ENCODE measurements around the gene SHC3.

The SHC3 gene

GRCh38 chr9:89089176-89089575, 89.4 kb downstream of the SHC3 start:
- TF ChIP-seq CTCF (IDR thresholded peaks at IDR 0.05; ENCODE audit: borderline replicate concordance, extremely low read depth, low read length, poor library complexity, severe bottlenecking) (no peak), EZH2 (IDR thresholded peaks at IDR 0.05; ENCODE audit: borderline replicate concordance, low read depth, low read length, severe bottlenecking) (no peak)
- Histone ChIP-seq H3K4me1 (ENCODE audit: insufficient read depth, low read length) (no peaks in the 10 kb centered on the region), H3K4me3 (ENCODE audit: low read depth in 1 of 2, low read length in 2 of 2) (no peak overlapping the region), H3K36me3 (ENCODE audit: insufficient read depth, low read length) (no peaks in the 10 kb centered on the region), H3K9me3 (ENCODE audit: insufficient read depth, low read length, severe bottlenecking) (no peaks in the 10 kb centered on the region), H4K20me1 (ENCODE audit: insufficient read depth, low read length) (no peaks in the 10 kb centered on the region), H3K4me2 (ENCODE audit: insufficient read depth, low read length) (no peak overlapping the region), H3K9ac (ENCODE audit: low read depth, low read length) (no peak overlapping the region), H3K27me3 (ENCODE audit: insufficient read depth, low read length, poor library complexity) (no peaks in the 10 kb centered on the region), H3K79me2 (ENCODE audit: insufficient read depth, low read length) (no peaks in the 10 kb centered on the region), H2AFZ (ENCODE audit: low read depth, low read length) (no peak overlapping the region), H3K27ac (ENCODE audit: low read length) (no peak overlapping the region)
- DNase-seq, result no peak
- ATAC-seq (ENCODE audit: insufficient read depth, low read depth), result no peak

- TF ChIP-seq CTCF (IDR thresholded peaks at IDR 0.05; ENCODE audit: borderline replicate concordance, extremely low read depth, low read length, poor library complexity, severe bottlenecking), result no peak
- TF ChIP-seq EZH2 (IDR thresholded peaks at IDR 0.05; ENCODE audit: borderline replicate concordance, low read depth, low read length, severe bottlenecking), result no peak
Observed at GRCh38 chr9:89083626-89084025, 95.0 kb downstream of the SHC3 start.

GRCh38 chr9:89080193-89080592, 98.4 kb downstream of the SHC3 start:
- no peak overlapping the region for H3K27ac ChIP-seq (ENCODE audit: low read length)
- DNase-seq, result no peak
- no peak for ATAC-seq (ENCODE audit: insufficient read depth, low read depth)
- H2AFZ ChIP-seq (ENCODE audit: low read depth, low read length), result no peak overlapping the region
- no peaks in the 10 kb centered on the region for H3K9me3 ChIP-seq (ENCODE audit: insufficient read depth, low read length, severe bottlenecking)
- H3K9ac ChIP-seq (ENCODE audit: low read depth, low read length), result no peak overlapping the region
- H3K4me3 ChIP-seq (ENCODE audit: low read depth in 1 of 2, low read length in 2 of 2), result no peak overlapping the region
- H3K79me2 ChIP-seq (ENCODE audit: insufficient read depth, low read length), result no peaks in the 10 kb centered on the region
- TF ChIP-seq CTCF (IDR thresholded peaks at IDR 0.05; ENCODE audit: borderline replicate concordance, extremely low read depth, low read length, poor library complexity, severe bottlenecking) (no peak), EZH2 (IDR thresholded peaks at IDR 0.05; ENCODE audit: borderline replicate concordance, low read depth, low read length, severe bottlenecking) (no peak)
- no peaks in the 10 kb centered on the region for H3K4me1 ChIP-seq (ENCODE audit: insufficient read depth, low read length)
- no peaks in the 10 kb centered on the region for H3K36me3 ChIP-seq (ENCODE audit: insufficient read depth, low read length)
- no peaks in the 10 kb centered on the region for H3K27me3 ChIP-seq (ENCODE audit: insufficient read depth, low read length, poor library complexity)
- no peaks in the 10 kb centered on the region for H4K20me1 ChIP-seq (ENCODE audit: insufficient read depth, low read length)
- H3K4me2 ChIP-seq (ENCODE audit: insufficient read depth, low read length), result no peak overlapping the region

More at GRCh38 chr9:89083626-89084025, 95.0 kb downstream of the SHC3 start:
- Histone ChIP-seq H3K79me2 (ENCODE audit: insufficient read depth, low read length) (no peaks in the 10 kb centered on the region), H3K27me3 (ENCODE audit: insufficient read depth, low read length, poor library complexity) (no peaks in the 10 kb centered on the region), H3K27ac (ENCODE audit: low read length) (no peak overlapping the region), H3K4me3 (ENCODE audit: low read depth in 1 of 2, low read length in 2 of 2) (no peak overlapping the region), H3K4me2 (ENCODE audit: insufficient read depth, low read length) (no peak overlapping the region), H2AFZ (ENCODE audit: low read depth, low read length) (no peak overlapping the region), H3K9me3 (ENCODE audit: insufficient read depth, low read length, severe bottlenecking) (no peaks in the 10 kb centered on the region), H3K36me3 (ENCODE audit: insufficient read depth, low read length) (no peaks in the 10 kb centered on the region), H3K9ac (ENCODE audit: low read depth, low read length) (no peak overlapping the region), H4K20me1 (ENCODE audit: insufficient read depth, low read length) (no peaks in the 10 kb centered on the region), H3K4me1 (ENCODE audit: insufficient read depth, low read length) (no peaks in the 10 kb centered on the region)
- no peak for DNase-seq
- no peak for ATAC-seq (ENCODE audit: insufficient read depth, low read depth)

GRCh38 chr9:89079391-89079790, 99.2 kb downstream of the SHC3 start:
- Histone ChIP-seq H3K4me3 (ENCODE audit: low read depth in 1 of 2, low read length in 2 of 2) (no peak overlapping the region), H2AFZ (ENCODE audit: low read depth, low read length) (no peak overlapping the region), H3K36me3 (ENCODE audit: insufficient read depth, low read length) (no peaks in the 10 kb centered on the region), H3K27ac (ENCODE audit: low read length) (no peak overlapping the region), H4K20me1 (ENCODE audit: insufficient read depth, low read length) (no peaks in the 10 kb centered on the region), H3K79me2 (ENCODE audit: insufficient read depth, low read length) (no peaks in the 10 kb centered on the region), H3K4me1 (ENCODE audit: insufficient read depth, low read length) (no peaks in the 10 kb centered on the region), H3K4me2 (ENCODE audit: insufficient read depth, low read length) (no peak overlapping the region), H3K9ac (ENCODE audit: low read depth, low read length) (no peak overlapping the region), H3K9me3 (ENCODE audit: insufficient read depth, low read length, severe bottlenecking) (no peaks in the 10 kb centered on the region), H3K27me3 (ENCODE audit: insufficient read depth, low read length, poor library complexity) (no peaks in the 10 kb centered on the region)
- TF ChIP-seq EZH2 (IDR thresholded peaks at IDR 0.05; ENCODE audit: borderline replicate concordance, low read depth, low read length, severe bottlenecking), result no peak
- TF ChIP-seq CTCF (IDR thresholded peaks at IDR 0.05; ENCODE audit: borderline replicate concordance, extremely low read depth, low read length, poor library complexity, severe bottlenecking), result no peak
- ATAC-seq (ENCODE audit: insufficient read depth, low read depth) (no peak), DNase-seq (no peak)

Data from DND-41 (cell line).